Measurements from ENCODE around the gene TBC1D9B. TPM values are rescaled to one million over a fixed set of nuclear protein-coding genes. Genes with fewer than 3 reads are reported as not detected.
"Not testable (repeated sequence)": the region's sequence is repeated elsewhere in the genome, so short reads cannot be mapped to it uniquely, and the experiment has no call there.

The TBC1D9B gene
- total RNA-seq, 2 donors from 2014 or later = 89.3 to 136 TPM

- Histone ChIP-seq H3K27ac (no peak overlapping the region), H3K9me3 (no peaks in the 10 kb centered on the region), H3K4me1 (no peaks in the 10 kb centered on the region), H3K36me3 (peaks cover 29% of the 10 kb centered on the region), H3K27me3 (no peaks in the 10 kb centered on the region), H3K4me3 (no peak overlapping the region), H3K9ac (ENCODE audit: low read depth in 2 of 2, low read length in 2 of 2) (no peak overlapping the region)
- DNase-seq = no peak
- intact Hi-C loops (cut with DNase I) = no loop called here
- TF ChIP-seq CTCF (IDR thresholded peaks at IDR 0.05) = no peak
These were observed 33.0 kb downstream of the TBC1D9B start for GRCh38 chr5:179874536-179875292.

GRCh38 chr5:179874136-179874535 lies 33.6 kb downstream of the TBC1D9B start:
- no peak overlapping the region for H3K4me3 ChIP-seq
- peaks cover 29% of the 10 kb centered on the region for H3K36me3 ChIP-seq
- H3K27ac ChIP-seq = no peak overlapping the region
- intact Hi-C loops (cut with DNase I) = no loop called here
- TF ChIP-seq CTCF (IDR thresholded peaks at IDR 0.05) = no peak
- no peak overlapping the region for H3K9ac ChIP-seq (ENCODE audit: low read depth in 2 of 2, low read length in 2 of 2)
- H3K9me3 ChIP-seq = no peaks in the 10 kb centered on the region
- H3K27me3 ChIP-seq = no peaks in the 10 kb centered on the region
- no peak for DNase-seq
- no peaks in the 10 kb centered on the region for H3K4me1 ChIP-seq

GRCh38 chr5:179873588-179874110 lies 34.0 kb downstream of the TBC1D9B start:
- Histone ChIP-seq H3K4me3 (no peak overlapping the region), H3K36me3 (peaks cover 29% of the 10 kb centered on the region), H3K27ac (no peak overlapping the region), H3K9me3 (no peaks in the 10 kb centered on the region), H3K4me1 (no peaks in the 10 kb centered on the region), H3K9ac (ENCODE audit: low read depth in 2 of 2, low read length in 2 of 2) (no peak overlapping the region), H3K27me3 (no peaks in the 10 kb centered on the region)
- intact Hi-C loops (cut with DNase I) = no loop called here
- no peak for DNase-seq
- no peak for TF ChIP-seq CTCF (IDR thresholded peaks at IDR 0.05)

DNA sequence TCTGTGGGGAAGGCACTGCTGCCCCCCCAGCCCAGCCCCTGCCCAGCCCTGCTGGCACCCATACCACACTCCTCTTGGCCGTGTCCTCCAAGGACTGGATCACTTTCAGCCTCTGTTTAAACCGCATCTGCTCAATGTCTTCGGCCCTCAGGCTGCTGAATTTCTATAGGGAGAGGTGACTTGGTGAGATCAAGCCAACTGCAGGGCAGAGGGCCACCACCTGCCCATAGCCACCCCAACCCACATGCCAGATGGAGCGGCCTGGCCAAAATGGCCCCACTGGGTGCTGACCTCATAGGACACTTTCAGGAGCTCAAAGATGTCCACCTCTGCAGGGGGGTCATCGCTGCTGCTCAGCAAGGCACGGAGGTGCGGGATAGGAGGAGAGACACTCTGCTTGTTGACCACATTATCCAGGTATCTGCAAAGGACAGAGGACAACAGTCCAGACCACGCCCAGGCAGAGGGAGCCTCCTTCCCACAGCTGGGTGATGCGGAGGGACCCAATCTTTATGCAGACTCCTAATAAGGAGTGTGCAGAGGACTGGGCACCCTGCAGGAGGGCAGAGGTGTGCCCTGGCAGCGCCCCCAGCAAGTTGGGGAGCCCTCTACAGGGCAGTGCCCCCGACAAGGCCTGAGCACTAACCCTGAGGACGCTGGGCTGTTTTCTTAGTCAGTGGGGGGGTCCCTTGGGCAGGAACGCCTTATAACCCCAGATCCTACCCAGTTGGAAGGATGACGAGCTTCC lies 34.7 kb downstream of the TBC1D9B start:
- intact Hi-C loops (cut with DNase I) = no loop called here
- Histone ChIP-seq H3K4me1 (no peaks in the 10 kb centered on the region), H3K9ac (ENCODE audit: low read depth in 2 of 2, low read length in 2 of 2) (no peak overlapping the region), H3K27me3 (no peaks in the 10 kb centered on the region), H3K36me3 (peaks cover 29% of the 10 kb centered on the region), H3K9me3 (no peaks in the 10 kb centered on the region), H3K27ac (no peak overlapping the region), H3K4me3 (no peak overlapping the region)
- TF ChIP-seq CTCF (IDR thresholded peaks at IDR 0.05) = no peak
- DNase-seq = no peak

- Histone ChIP-seq H3K36me3 (peaks cover 29% of the 10 kb centered on the region), H3K4me3 (no peak overlapping the region), H3K9ac (ENCODE audit: low read depth in 2 of 2, low read length in 2 of 2) (no peak overlapping the region), H3K27me3 (no peaks in the 10 kb centered on the region), H3K27ac (no peak overlapping the region), H3K4me1 (no peaks in the 10 kb centered on the region), H3K9me3 (no peaks in the 10 kb centered on the region)
- TF ChIP-seq CTCF (IDR thresholded peaks at IDR 0.05) = no peak
- intact Hi-C loops (cut with DNase I) = no loop called here
- DNase-seq = no peak
These were observed 35.5 kb downstream of the TBC1D9B start for GRCh38 chr5:179872055-179872827.

- H3K27me3 ChIP-seq; H3K9ac ChIP-seq (ENCODE audit: low read depth in 2 of 2, low read length in 2 of 2); H3K9me3 ChIP-seq; H3K4me1 ChIP-seq; DNase-seq; H3K4me3 ChIP-seq; intact Hi-C loops (cut with DNase I); H3K27ac ChIP-seq: not testable (repeated sequence)
- peaks cover 29% of the 10 kb centered on the region for H3K36me3 ChIP-seq
These were observed 36.2 kb downstream of the TBC1D9B start for GRCh38 chr5:179871533-179871932.
